MM.1S (cell line): ENCODE results near the gene RAB9A.
"Not testable (repeated sequence)": the region's sequence is repeated elsewhere in the genome, so short reads cannot be mapped to it uniquely, and the experiment has no call there.

Source experiments
- DNase-seq: peaks from one replicate; pipeline ENCODE4 v3.0.0-alpha.2; 2015
- H2AFZ ChIP-seq: fragments of 300-600 bp; sonication (generic); 2 replicates; pipeline ENCODE4 v1.6.0; 2016; ENCODE audit warnings: antibody characterized with exemption, low read length
- H3F3A ChIP-seq: fragments of 300-600 bp; sonication (generic); 2 replicates; pipeline ENCODE4 v1.6.1; 2016; ENCODE audit warnings: mild to moderate bottlenecking, antibody characterized with exemption, low read length, moderate library complexity, mixed read lengths; ENCODE audit not compliant: insufficient read depth
- H3K27ac ChIP-seq: fragments of 300-600 bp; sonication (generic); 2 replicates; pipeline ENCODE4 v1.5.1; 2016; ENCODE audit warnings: mild to moderate bottlenecking, low read length
- H3K27me3 ChIP-seq: fragments of 300-600 bp; sonication (generic); replicated peaks from 2 replicates; pipeline ENCODE4 v1.6.0; 2016; ENCODE audit warnings: low read length; ENCODE audit not compliant: insufficient read depth
- H3K36me3 ChIP-seq: fragments of 300-600 bp; sonication (generic); replicated peaks from 2 replicates; pipeline ENCODE4 v1.6.1; 2016; ENCODE audit warnings: mild to moderate bottlenecking, low read length, mixed read lengths; ENCODE audit not compliant: insufficient read depth
- H3K4me1 ChIP-seq: fragments of 300-600 bp; sonication (generic); 2 replicates; pipeline ENCODE4 v1.6.1; 2016; ENCODE audit warnings: low read length, mixed read lengths
- H3K4me2 ChIP-seq: fragments of 300-600 bp; sonication (generic); 2 replicates; pipeline ENCODE4 v1.6.0; 2016; ENCODE audit warnings: low read depth, low read length
- H3K4me3 ChIP-seq: fragments of 300-600 bp; sonication (generic); 2 replicates; pipeline ENCODE4 v1.5.1; 2016; ENCODE audit warnings: low read length, mixed read lengths
- H3K79me2 ChIP-seq: fragments of 300-600 bp; sonication (generic); 2 replicates; pipeline ENCODE4 v1.6.1; 2016; ENCODE audit warnings: mixed run types, low read length, mixed read lengths
- H3K9ac ChIP-seq: fragments of 300-600 bp; sonication (generic); 2 replicates; pipeline ENCODE4 v1.6.1; 2016; ENCODE audit warnings: low read length, mixed read lengths
- H3K9me2 ChIP-seq: fragments of 300-600 bp; sonication (generic); replicated peaks from 2 replicates; pipeline ENCODE4 v1.6.1; 2016; ENCODE audit warnings: mild to moderate bottlenecking, low read length, mixed read lengths; ENCODE audit not compliant: insufficient read depth
- H3K9me3 ChIP-seq: fragments of 300-600 bp; sonication (generic); replicated peaks from 2 replicates; pipeline ENCODE4 v1.6.1; 2016; ENCODE audit warnings: mild to moderate bottlenecking, low read length, mixed read lengths; ENCODE audit not compliant: insufficient read depth
- H4K20me1 ChIP-seq: fragments of 300-600 bp; sonication (generic); 2 replicates; pipeline ENCODE4 v1.6.1; 2016; ENCODE audit warnings: mild to moderate bottlenecking, low read length, moderate library complexity, mixed read lengths; ENCODE audit not compliant: insufficient read depth
- EZH2 ChIP-seq: fragments of 300-600 bp; sonication (generic); optimal IDR thresholded peaks from 2 replicates; pipeline ENCODE3; 2017; ENCODE audit warnings: low read depth, mild to moderate bottlenecking, antibody characterized with exemption, low read length, mixed read lengths
- EZH2phosphoT487 ChIP-seq: fragments of 300-600 bp; sonication (generic); IDR thresholded peaks from 2 replicates; pipeline ENCODE4 v1.6.1; 2018; ENCODE audit warnings: antibody characterized with exemption, low read length
- TF ChIP-seq, protein P1 (sequence below): fragments of 300-600 bp; sonication (generic); IDR thresholded peaks from 2 replicates; pipeline ENCODE4 v1.5.1; 2016; ENCODE audit warnings: antibody characterized with exemption, low read length, mixed read lengths

Gene RAB9A

DNA sequence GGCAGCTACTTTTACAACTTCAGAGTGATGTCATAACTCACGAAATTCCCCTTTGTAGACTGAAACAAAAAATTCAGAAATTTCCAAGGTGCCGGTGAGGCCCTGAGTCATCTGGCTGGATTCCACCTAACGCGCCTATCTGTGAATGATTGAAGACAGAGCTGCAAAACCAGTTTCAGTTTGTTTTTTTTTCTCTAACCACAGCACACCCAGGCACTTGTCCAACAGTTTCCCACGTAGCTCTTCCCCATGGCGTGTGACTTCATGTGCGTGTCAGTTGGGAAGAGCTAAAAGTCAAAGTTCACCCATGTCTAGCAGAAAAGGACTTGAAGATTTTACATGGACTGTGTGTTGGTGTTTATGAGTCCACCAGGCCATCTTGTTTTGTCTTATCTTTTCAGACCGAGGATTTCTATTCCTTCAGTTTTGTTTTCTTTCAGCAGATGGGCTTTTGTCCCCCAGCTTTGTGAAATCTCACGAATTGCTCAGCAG, 19.6 kb upstream of the RAB9A start:
- H3K27me3 ChIP-seq, result no peaks in the 10 kb centered on the region
- TF ChIP-seq EZH2phosphoT487 (no peak), EZH2 (no peak)
- TF ChIP-seq, protein P1, sequence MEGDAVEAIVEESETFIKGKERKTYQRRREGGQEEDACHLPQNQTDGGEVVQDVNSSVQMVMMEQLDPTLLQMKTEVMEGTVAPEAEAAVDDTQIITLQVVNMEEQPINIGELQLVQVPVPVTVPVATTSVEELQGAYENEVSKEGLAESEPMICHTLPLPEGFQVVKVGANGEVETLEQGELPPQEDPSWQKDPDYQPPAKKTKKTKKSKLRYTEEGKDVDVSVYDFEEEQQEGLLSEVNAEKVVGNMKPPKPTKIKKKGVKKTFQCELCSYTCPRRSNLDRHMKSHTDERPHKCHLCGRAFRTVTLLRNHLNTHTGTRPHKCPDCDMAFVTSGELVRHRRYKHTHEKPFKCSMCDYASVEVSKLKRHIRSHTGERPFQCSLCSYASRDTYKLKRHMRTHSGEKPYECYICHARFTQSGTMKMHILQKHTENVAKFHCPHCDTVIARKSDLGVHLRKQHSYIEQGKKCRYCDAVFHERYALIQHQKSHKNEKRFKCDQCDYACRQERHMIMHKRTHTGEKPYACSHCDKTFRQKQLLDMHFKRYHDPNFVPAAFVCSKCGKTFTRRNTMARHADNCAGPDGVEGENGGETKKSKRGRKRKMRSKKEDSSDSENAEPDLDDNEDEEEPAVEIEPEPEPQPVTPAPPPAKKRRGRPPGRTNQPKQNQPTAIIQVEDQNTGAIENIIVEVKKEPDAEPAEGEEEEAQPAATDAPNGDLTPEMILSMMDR, result no peak
- no peaks in the 10 kb centered on the region for H4K20me1 ChIP-seq
- H3K79me2 ChIP-seq, result 0 out of 2 replicates have a peak, but pooled peaks cover 2% of the 10 kb centered on the region
- no peaks in the 10 kb centered on the region for H3K9me2 ChIP-seq
- 0 out of 2 replicates have a peak overlapping the region, but pooled peaks have one; percentile 48 for H2AFZ ChIP-seq
- H3K9ac ChIP-seq, result peak overlapping the region; percentile 64
- no peaks in the 10 kb centered on the region for H3K9me3 ChIP-seq
- H3K4me3 ChIP-seq, result peak overlapping the region; percentile 53
- peak overlapping the region; percentile 92 for H3K27ac ChIP-seq
- peak; percentile 76 for DNase-seq
- H3K4me2 ChIP-seq, result peak overlapping the region; percentile 55; the same call in 1 of the 2 replicates
- no peaks in the 10 kb centered on the region for H3K36me3 ChIP-seq
- H3K4me1 ChIP-seq, result peaks cover 9% of the 10 kb centered on the region
- no peaks in the 10 kb centered on the region for H3F3A ChIP-seq

DNA sequence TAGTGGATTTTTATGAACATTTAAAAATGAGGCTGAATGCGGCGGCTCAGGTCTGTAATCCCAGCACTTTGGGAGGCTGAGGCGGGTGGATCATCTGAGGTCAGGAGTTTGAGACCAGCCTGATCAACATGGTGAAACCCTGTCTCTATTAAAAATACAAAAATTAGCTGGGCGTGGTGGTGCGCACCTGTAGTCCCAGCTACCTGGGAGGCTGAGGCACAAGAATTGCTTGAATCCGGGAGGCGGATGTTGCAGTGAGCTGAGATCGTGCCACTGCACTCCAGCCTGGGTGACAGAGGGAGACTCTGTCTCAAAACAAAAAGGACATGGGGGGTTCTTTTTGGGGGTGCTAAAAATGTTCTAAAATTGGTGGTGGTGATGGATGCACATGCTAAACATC, 19.2 kb upstream of the RAB9A start:
- H3K27me3 ChIP-seq, H2AFZ ChIP-seq, H3K9me2 ChIP-seq, H3K79me2 ChIP-seq, H3F3A ChIP-seq, H3K9me3 ChIP-seq, H3K4me1 ChIP-seq, DNase-seq, H4K20me1 ChIP-seq, H3K36me3 ChIP-seq: not testable (repeated sequence)
- Histone ChIP-seq H3K9ac (peak overlapping the region; percentile 64), H3K4me3 (peak overlapping the region; percentile 53; the same call in 1 of the 2 replicates), H3K27ac (peak overlapping the region; percentile 92; the same call in 1 of the 2 replicates), H3K4me2 (peak overlapping the region; percentile 55; the same call in 1 of the 2 replicates)

DNA sequence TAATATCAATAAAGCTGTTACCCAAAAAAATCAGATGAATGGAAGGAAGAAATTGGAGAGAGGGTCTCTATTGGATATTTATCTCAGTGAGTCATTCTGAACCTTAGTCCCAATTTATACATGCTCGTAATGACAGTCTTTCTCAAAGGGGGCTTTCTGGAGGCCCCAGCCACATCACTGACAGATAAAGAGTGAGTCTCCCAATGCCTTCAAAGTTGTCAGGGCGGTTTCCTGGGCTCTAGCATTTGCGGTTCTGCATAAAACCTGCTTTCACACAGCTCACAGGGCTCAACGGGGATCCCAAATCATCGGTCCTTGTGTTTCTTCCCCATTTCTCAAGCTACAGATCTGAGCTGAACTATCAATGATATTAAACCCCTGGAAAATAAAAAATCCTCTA, 18.7 kb upstream of the RAB9A start:
- no peaks in the 10 kb centered on the region for H4K20me1 ChIP-seq
- peaks cover under 1% of the 10 kb centered on the region; the same call in 1 of the 2 replicates for H3K4me1 ChIP-seq
- H3K4me3 ChIP-seq, result no peak overlapping the region
- no peaks in the 10 kb centered on the region for H3K9me3 ChIP-seq
- H3F3A ChIP-seq, result no peaks in the 10 kb centered on the region
- no peaks in the 10 kb centered on the region for H3K79me2 ChIP-seq
- DNase-seq, result no peak
- H3K27ac ChIP-seq, result no peak overlapping the region
- H3K9me2 ChIP-seq, result no peaks in the 10 kb centered on the region
- no peak overlapping the region for H3K4me2 ChIP-seq
- TF ChIP-seq, protein P1, result no peak
- TF ChIP-seq EZH2 (no peak), EZH2phosphoT487 (no peak)
- no peaks in the 10 kb centered on the region for H3K27me3 ChIP-seq
- no peaks in the 10 kb centered on the region for H3K36me3 ChIP-seq
- H3K9ac ChIP-seq, result no peak overlapping the region
- no peak overlapping the region for H2AFZ ChIP-seq

DNA sequence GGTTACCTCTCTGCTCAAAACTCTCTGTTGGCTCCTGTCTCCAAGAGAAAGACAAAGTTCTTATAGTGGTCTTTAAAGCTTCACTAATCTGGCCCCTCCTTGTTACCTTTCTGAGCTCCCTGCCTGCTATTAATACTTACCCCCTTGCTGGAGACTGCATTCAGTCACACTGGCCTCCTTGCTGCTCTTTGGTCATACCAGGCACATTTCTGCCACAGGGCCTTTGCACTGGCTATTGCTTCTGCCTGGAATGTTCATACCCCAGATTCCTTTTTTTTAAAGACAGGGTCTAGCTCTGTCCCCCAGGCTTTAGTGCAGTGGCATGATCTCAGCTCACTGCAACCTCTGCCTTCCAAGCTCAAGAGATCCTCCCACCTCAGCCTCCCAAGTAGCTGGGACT, 15.9 kb upstream of the RAB9A start:
- Histone ChIP-seq H3K36me3 (no peaks in the 10 kb centered on the region), H3K9me3 (no peaks in the 10 kb centered on the region), H3K4me3 (no peak overlapping the region), H4K20me1 (no peaks in the 10 kb centered on the region), H3K4me2 (no peak overlapping the region), H2AFZ (no peak overlapping the region), H3F3A (no peaks in the 10 kb centered on the region), H3K27me3 (no peaks in the 10 kb centered on the region), H3K4me1 (no peaks in the 10 kb centered on the region; the same call in 1 of the 2 replicates), H3K27ac (no peak overlapping the region), H3K9ac (no peak overlapping the region), H3K79me2 (no peaks in the 10 kb centered on the region), H3K9me2 (no peaks in the 10 kb centered on the region)
- no peak for DNase-seq
- TF ChIP-seq EZH2 (no peak), EZH2phosphoT487 (no peak)
- TF ChIP-seq, protein P1, result no peak
